Esophagus muscularis mucosa (tissue), 4 donors: Measurements from ENCODE around the gene TMEM61. TPM values are rescaled to one million over a fixed set of nuclear protein-coding genes. Genes with fewer than 3 reads are reported as not detected.

Experiments
- DNase-seq: peaks from one replicate; pipeline ENCODE4 v3.0.0-alpha.2; 2017; ENCODE audit errors: extremely low spot score
- H3K27ac ChIP-seq, 4 donors: fragments of 200-600 bp; sonication (generic); replicated peaks in 1 of 4; 1 replicate in 3 of 4; 2 replicates in 1 of 4; pipeline ENCODE4 v1.5.1; 2016 to 2019; ENCODE audit warnings: mild to moderate bottlenecking in 1 of 4
- H3K27me3 ChIP-seq, 4 donors: fragments of 200-600 bp; sonication (generic); one replicate each; pipeline versions ENCODE4 v1.5.1 to v1.6.0; 2016 to 2019
- H3K36me3 ChIP-seq, 4 donors: fragments of 200-600 bp; sonication (generic); one replicate each; pipeline ENCODE4 v1.5.1; 2016 to 2019
- H3K4me1 ChIP-seq, 4 donors: fragments of 200-600 bp; sonication (generic); one replicate each; pipeline ENCODE4 v1.5.1; 2016 to 2019
- H3K4me3 ChIP-seq, 4 donors: fragments of 200-600 bp; sonication (generic); 1 replicate in 2 of 4; 2 replicates in 2 of 4; pipeline ENCODE4 v1.5.1; 2016 to 2019; ENCODE audit warnings: mild to moderate bottlenecking in 4 of 4, moderate library complexity in 1 of 4
- H3K9me3 ChIP-seq, 4 donors: fragments of 200-600 bp; sonication (generic); 1 replicate in 3 of 4; 2 replicates in 1 of 4; pipeline ENCODE4 v1.5.1; 2016 to 2019
- CTCF ChIP-seq, 3 experiments: fragments of 200-600 bp in 2 of 3; fragments of 450-650 bp in 1 of 3; sonication (generic) in 2 of 3; IDR thresholded peaks; one replicate each; pipeline ENCODE4 v1.5.1; 2017 to 2019; ENCODE audit warnings: antibody characterized with exemption in 3 of 3, mild to moderate bottlenecking in 2 of 3, moderate library complexity in 1 of 3
- EP300 ChIP-seq: sonication (generic); formaldehyde crosslinking; IDR thresholded peaks from one replicate; pipeline ENCODE4 v1.6.1; 2017; ENCODE audit warnings: antibody characterized with exemption
- POLR2A ChIP-seq: fragments of 450-650 bp; IDR thresholded peaks from one replicate; pipeline ENCODE4 v1.6.1; 2017; ENCODE audit warnings: antibody characterized with exemption, moderate library complexity, mild to moderate bottlenecking, low read depth
- POLR2AphosphoS5 ChIP-seq, 2 donors: sonication (generic); formaldehyde crosslinking; IDR thresholded peaks; one replicate each; pipeline ENCODE4 v1.6.1; 2017; ENCODE audit warnings: antibody characterized with exemption in 2 of 2
- WGBS: methylation state at CpG from one replicate; pipeline ENCODE4 v1.1.5; 2018; 5-methylcytosine and 5-hydroxymethylcytosine counted together
- intact Hi-C: fragments of 100-400 bp; cut with DNase I; formaldehyde crosslinking; loops from one replicate; pipeline ENCODE4 v1.15.1; 2023
- total RNA-seq, 4 donors: library from RNA; depleted of rRNA; stranded (reverse); fragments of >200 nt; gene quantifications; one replicate each; pipeline versions ENCODE4 v1.1.0 to v1.2.1, GENCODE V29; 2016

Gene TMEM61
- total RNA-seq, 4 donors from 2014 or later: 0.66 to 2.5 (median 0.84) TPM; not detected in 1

- H3K27me3 ChIP-seq: peaks cover 0 to 21% (median 0%) of the 10 kb centered on the region in 4 donors
- TF ChIP-seq CTCF (IDR thresholded peaks at IDR 0.05) (no peak), EP300 (no peak), POLR2AphosphoS5 (IDR thresholded peaks at IDR 0.05) (no peak), POLR2A (no peak)
- no peak for DNase-seq
- H3K36me3 ChIP-seq: no peaks in the 10 kb centered on the region
- intact Hi-C loops: no loop called here
- H3K27ac ChIP-seq: no peak overlapping the region
- no peaks in the 10 kb centered on the region for H3K9me3 ChIP-seq
- no peak overlapping the region for H3K4me3 ChIP-seq
- peaks cover 0 to 13% (median 10%) of the 10 kb centered on the region in 4 donors for H3K4me1 ChIP-seq
- 44% methylated on average over 2 of the region's 2 CpGs for WGBS
These were observed 7.0 kb downstream of the TMEM61 start for GRCh38 chr1:54987427-54987826.

GRCh38 chr1:54987919-54988705 lies 7.7 kb downstream of the TMEM61 start:
- DNase-seq: no peak
- Histone ChIP-seq H3K4me1 (peaks cover 0 to 13% (median 10%) of the 10 kb centered on the region in 4 donors), H3K27me3 (peaks cover 0 to 15% (median 0%) of the 10 kb centered on the region in 4 donors), H3K4me3 (no peak overlapping the region), H3K36me3 (no peaks in the 10 kb centered on the region), H3K9me3 (no peaks in the 10 kb centered on the region), H3K27ac (no peak overlapping the region)
- TF ChIP-seq POLR2A: no peak
- no peak for TF ChIP-seq POLR2AphosphoS5 (IDR thresholded peaks at IDR 0.05)
- TF ChIP-seq CTCF (IDR thresholded peaks at IDR 0.05): no peak
- TF ChIP-seq EP300: no peak
- 93% methylated on average over 4 of the region's 8 CpGs for WGBS
- intact Hi-C loops: no loop called here

GRCh38 chr1:54988975-54989374 lies 8.5 kb downstream of the TMEM61 start:
- Histone ChIP-seq H3K36me3 (no peaks in the 10 kb centered on the region), H3K27ac (no peak overlapping the region), H3K4me1 (peaks cover 0 to 13% (median 10%) of the 10 kb centered on the region in 4 donors), H3K27me3 (peaks cover 0 to 6% (median 0%) of the 10 kb centered on the region in 4 donors), H3K9me3 (no peaks in the 10 kb centered on the region), H3K4me3 (no peak overlapping the region)
- whole genome bisulfite sequencing: 92% methylated on average over 4 of the region's 4 CpGs
- intact Hi-C loops: no loop called here
- DNase-seq: no peak
- TF ChIP-seq POLR2A: no peak
- no peak for TF ChIP-seq EP300
- no peak for TF ChIP-seq POLR2AphosphoS5 (IDR thresholded peaks at IDR 0.05)
- no peak for TF ChIP-seq CTCF (IDR thresholded peaks at IDR 0.05)

- no peak for DNase-seq
- Histone ChIP-seq H3K36me3 (no peaks in the 10 kb centered on the region), H3K27me3 (peaks cover 0 to 5% (median 0%) of the 10 kb centered on the region in 4 donors), H3K4me1 (peaks cover 0 to 13% (median 10%) of the 10 kb centered on the region in 4 donors), H3K27ac (no peak overlapping the region), H3K4me3 (no peak overlapping the region), H3K9me3 (no peaks in the 10 kb centered on the region)
- WGBS: 100% methylated on average over 1 of the region's 8 CpGs
- intact Hi-C loops: no loop called here
- TF ChIP-seq POLR2AphosphoS5 (IDR thresholded peaks at IDR 0.05): no peak
- no peak for TF ChIP-seq POLR2A
- TF ChIP-seq CTCF (IDR thresholded peaks at IDR 0.05): no peak
- no peak for TF ChIP-seq EP300
These were observed 9.0 kb downstream of the TMEM61 start for GRCh38 chr1:54989473-54989872.
